GM12878 (cell line): ENCODE results near the gene TRPM3. TPM values are rescaled to one million over a fixed set of nuclear protein-coding genes. Genes with fewer than 3 reads are reported as not detected.

Experiments
- ATAC-seq: fragments of 200-7000 bp; cut with Tn5 transposase; 3 replicates; pipeline ENCODE4 v1.9.1; 2020; ENCODE audit warnings: mild to moderate bottlenecking, moderate library complexity
- BruUV-seq: library from RNA; stranded (reverse); fragments of 400-500 nt; replicated peaks from 2 replicates; lab custom pipeline; 2021; lab: Mats Ljungman, UMichigan
- CTCF ChIA-PET: fragments of 300-600 bp; sonication (Branson Sonifier 250); formaldehyde crosslinking; extraction: SDS; loops from one replicate; lab custom pipeline; 2021; ENCODE audit warnings: inconsistent platforms; lab: Yijun Ruan, JAX
- POLR2A ChIA-PET: fragments of 350-600 bp; formaldehyde crosslinking; extraction: SDS; loops from one replicate; lab custom pipeline; 2021; ENCODE audit warnings: inconsistent platforms; lab: Charles Lee
- RAD21 ChIA-PET: fragments of 300-600 bp; sonication (Branson Sonifier 250); formaldehyde crosslinking; loops from one replicate; lab custom pipeline; 2023; ENCODE audit warnings: antibody characterized with exemption; ENCODE audit not compliant: unreplicated experiment; lab: Charles Lee
- SMC1A ChIA-PET: fragments of 300-600 bp; sonication (Branson Sonifier 250); formaldehyde crosslinking; loops from one replicate; lab custom pipeline; 2023; ENCODE audit not compliant: unreplicated experiment, uncharacterized antibody; lab: Charles Lee
- DNase-seq: peaks from one replicate; pipeline ENCODE4 v3.0.0-alpha.2; 2011; ENCODE audit warnings: low read depth, low spot score
- FAIRE-seq: peaks from 3 replicates; lab custom pipeline; 2011; peaks lifted over from hg19 to GRCh38; lab: Jason Lieb, UNC
- H2AFZ ChIP-seq: 2 replicates; pipeline ENCODE4 v1.6.0; 2011; ENCODE audit warnings: low read depth, low read length, control low read depth; ENCODE audit not compliant: control insufficient read depth
- H3K27ac ChIP-seq: 2 replicates; pipeline ENCODE4 v1.5.1; 2011; ENCODE audit warnings: control low read depth; ENCODE audit not compliant: control insufficient read depth, insufficient read depth
- H3K27me3 ChIP-seq, 2 experiments: replicated peaks in 1 of 2; 2 replicates each; pipeline versions ENCODE4 v1.6.0 to v1.6.1; 2011; ENCODE audit warnings: low read length in 1 of 2; ENCODE audit not compliant: control insufficient read depth in 2 of 2, insufficient read depth in 2 of 2
- H3K36me3 ChIP-seq, 2 experiments: 2 replicates each; pipeline ENCODE4 v1.5.1; 2011; ENCODE audit warnings: low read length in 1 of 2; ENCODE audit not compliant: control insufficient read depth in 2 of 2, insufficient read depth in 2 of 2
- H3K4me1 ChIP-seq: 2 replicates; pipeline ENCODE4 v1.6.1; 2011; ENCODE audit warnings: mild to moderate bottlenecking, low read length, moderate library complexity, mixed read lengths; ENCODE audit not compliant: control insufficient read depth, insufficient read depth
- H3K4me2 ChIP-seq: 2 replicates; pipeline ENCODE4 v1.6.0; 2011; ENCODE audit warnings: control low read depth; ENCODE audit not compliant: control insufficient read depth, insufficient read depth
- H3K4me3 ChIP-seq: fragments of 200-600 bp; sonication (generic); 2 replicates; pipeline ENCODE4 v1.5.1; 2016
- H3K79me2 ChIP-seq: 2 replicates; pipeline ENCODE4 v1.6.0; 2011; ENCODE audit warnings: low read length; ENCODE audit not compliant: control insufficient read depth, insufficient read depth
- H3K9ac ChIP-seq: 2 replicates; pipeline ENCODE4 v1.8.0; 2011; ENCODE audit warnings: low read length, control low read depth, mixed read lengths; ENCODE audit not compliant: control insufficient read depth, insufficient read depth
- H3K9me3 ChIP-seq: replicated peaks from 3 replicates; pipeline ENCODE4 v1.5.1; 2011; ENCODE audit warnings: mild to moderate bottlenecking, low read length; ENCODE audit not compliant: control insufficient read depth, insufficient read depth
- H4K20me1 ChIP-seq: 2 replicates; pipeline ENCODE4 v1.6.0; 2011; ENCODE audit not compliant: control insufficient read depth, insufficient read depth
- BHLHE40 ChIP-seq, 2 experiments: fragments of 450-650 bp in 1 of 2; IDR thresholded peaks; 2 replicates each; pipeline ENCODE4 v1.6.1; 2011 to 2017; ENCODE audit warnings: low read depth in 2 of 2, borderline replicate concordance in 1 of 2, improper control_type of control experiment in 1 of 2, low read length in 1 of 2, mild to moderate bottlenecking in 1 of 2
- CEBPB ChIP-seq, 2 experiments: fragments of 150-350 bp in 1 of 2; IDR thresholded peaks; 2 replicates each; pipeline ENCODE4 v1.6.1; 2012 to 2014; ENCODE audit warnings: low read depth in 2 of 2, low read length in 2 of 2, borderline replicate concordance in 1 of 2, inconsistent platforms in 1 of 2
- CHD2 ChIP-seq: IDR thresholded peaks from 2 replicates; pipeline ENCODE4 v1.6.1; 2011; ENCODE audit warnings: low read depth, low read length, improper control_type of control experiment, borderline replicate concordance
- CREM ChIP-seq: IDR thresholded peaks from 2 replicates; pipeline ENCODE4 v1.6.1; 2014; ENCODE audit warnings: antibody characterized with exemption, low read depth
- EED ChIP-seq: sonication (generic); IDR thresholded peaks from 2 replicates; pipeline ENCODE4 v1.6.1; 2016; ENCODE audit warnings: antibody characterized with exemption, low read depth
- ESRRA ChIP-seq: IDR thresholded peaks from 2 replicates; pipeline ENCODE4 v1.6.1; 2012; ENCODE audit warnings: mild to moderate bottlenecking, low read length, improper control_type of control experiment
- FOXK2 ChIP-seq: fragments of 450-650 bp; IDR thresholded peaks from 2 replicates; pipeline ENCODE4 v1.6.1; 2017; ENCODE audit warnings: mild to moderate bottlenecking, moderate library complexity
- FOXM1 ChIP-seq: IDR thresholded peaks from 2 replicates; pipeline ENCODE4 v1.6.1; 2012; ENCODE audit warnings: low read depth, mild to moderate bottlenecking, inconsistent platforms, low read length, moderate library complexity
- GATAD2B ChIP-seq: fragments of 450-650 bp; conservative IDR thresholded peaks from 2 replicates; pipeline ENCODE4 v1.6.1; 2017; ENCODE audit warnings: low read depth, mild to moderate bottlenecking, moderate library complexity
- HCFC1 ChIP-seq: fragments of 150-350 bp; IDR thresholded peaks from 2 replicates; pipeline ENCODE4 v1.6.1; 2014; ENCODE audit warnings: low read length
- HSF1 ChIP-seq: fragments of 150-350 bp; IDR thresholded peaks from 2 replicates; pipeline ENCODE4 v1.6.1; 2014; ENCODE audit warnings: mild to moderate bottlenecking, low read depth, low read length
- MTA3 ChIP-seq: IDR thresholded peaks from 2 replicates; pipeline ENCODE4 v1.6.1; 2012; ENCODE audit warnings: low read length, inconsistent platforms, borderline replicate concordance
- NFXL1 ChIP-seq: fragments of 450-650 bp; IDR thresholded peaks from 2 replicates; pipeline ENCODE4 v1.6.1; 2017; ENCODE audit warnings: antibody characterized with exemption, mild to moderate bottlenecking, borderline replicate concordance
- POLR2A ChIP-seq: IDR thresholded peaks from 2 replicates; pipeline ENCODE4 v1.6.1; 2011; ENCODE audit warnings: low read depth, mild to moderate bottlenecking, low read length
- RCOR1 ChIP-seq: conservative IDR thresholded peaks from 2 replicates; pipeline ENCODE4 v1.6.1; 2012; ENCODE audit warnings: low read depth, low read length, improper control_type of control experiment
- SMARCA5 ChIP-seq: fragments of 450-650 bp; IDR thresholded peaks from 2 replicates; pipeline ENCODE4 v1.6.1; 2017; ENCODE audit warnings: mild to moderate bottlenecking
- SREBF1 ChIP-seq: IDR thresholded peaks from 2 replicates; pipeline ENCODE4 v1.6.1; 2012; ENCODE audit warnings: mild to moderate bottlenecking, low read length
- SUZ12 ChIP-seq: fragments of 200-600 bp; sonication (generic); IDR thresholded peaks from one replicate; pipeline ENCODE4 v1.6.1; 2018; ENCODE audit warnings: antibody characterized with exemption, mild to moderate bottlenecking; ENCODE audit not compliant: unreplicated experiment
- TBL1XR1 ChIP-seq: IDR thresholded peaks from 2 replicates; pipeline ENCODE4 v1.6.1; 2012; ENCODE audit warnings: low read depth, low read length, improper control_type of control experiment
- YBX1 ChIP-seq: fragments of 450-650 bp; IDR thresholded peaks from 2 replicates; pipeline ENCODE4 v1.6.1; 2016; ENCODE audit warnings: antibody characterized with exemption
- ZNF622 ChIP-seq: fragments of 450-650 bp; IDR thresholded peaks from 2 replicates; pipeline ENCODE4 v1.6.1; 2017; ENCODE audit warnings: mild to moderate bottlenecking, inconsistent platforms
- WGBS: methylation state at CpG from one replicate; pipeline ENCODE4 v1.1.6; 2016; ENCODE audit warnings: low lambda C conversion rate; ENCODE audit not compliant: insufficient replicate concordance, insufficient coverage; ENCODE audit errors: missing lambda C conversion rate; 5-methylcytosine and 5-hydroxymethylcytosine counted together
- in situ Hi-C: fragments of 300-500 bp; cut with MboI; formaldehyde crosslinking; loops from 9 replicates; pipeline ENCODE4 v1.14.3; 2018; ENCODE audit warnings: mixed read lengths
- intact Hi-C: fragments of 100-400 bp; cut with micrococcal nuclease; formaldehyde crosslinking; loops from one replicate; pipeline ENCODE4 v1.14.2; 2022; ENCODE audit not compliant: unreplicated experiment
- polyA plus RNA-seq, 11 experiments: library from polyadenylated mRNA; depleted of rRNA in 4 of 11; unstranded in 6 of 11; stranded (reverse) in 5 of 11; fragments of >200 nt; fragmentation: Nextera tagmentation in 4 of 11; fragmentation: Illumina TruSeq in 1 of 11; extraction: Ambion mirVana in 4 of 11; extraction: Trizol in 1 of 11; gene quantifications; 1 replicate in 1 of 11; 2 replicates in 10 of 11; pipeline versions ENCODE4 v1.2.1 to v1.2.3, GENCODE V29; 2011 to 2016; ENCODE audit warnings: inconsistent platforms in 2 of 11, missing spikeins in 2 of 11, low read depth in 1 of 11
- total RNA-seq, 4 experiments: library from RNA; depleted of rRNA in 3 of 4; stranded (reverse); fragments of >200 nt in 3 of 4; fragmentation: Illumina TruSeq in 1 of 4; extraction: Trizol in 1 of 4; gene quantifications; 2 replicates each; pipeline versions ENCODE4 v1.2.1 to v1.2.3, GENCODE V29; 2013 to 2021

Gene TRPM3
- total and polyA plus RNA-seq, 10 of the 15 experiments (the other 5 are each of a cell fraction or from before 2014, with no cell fraction given): not detected

DNA sequence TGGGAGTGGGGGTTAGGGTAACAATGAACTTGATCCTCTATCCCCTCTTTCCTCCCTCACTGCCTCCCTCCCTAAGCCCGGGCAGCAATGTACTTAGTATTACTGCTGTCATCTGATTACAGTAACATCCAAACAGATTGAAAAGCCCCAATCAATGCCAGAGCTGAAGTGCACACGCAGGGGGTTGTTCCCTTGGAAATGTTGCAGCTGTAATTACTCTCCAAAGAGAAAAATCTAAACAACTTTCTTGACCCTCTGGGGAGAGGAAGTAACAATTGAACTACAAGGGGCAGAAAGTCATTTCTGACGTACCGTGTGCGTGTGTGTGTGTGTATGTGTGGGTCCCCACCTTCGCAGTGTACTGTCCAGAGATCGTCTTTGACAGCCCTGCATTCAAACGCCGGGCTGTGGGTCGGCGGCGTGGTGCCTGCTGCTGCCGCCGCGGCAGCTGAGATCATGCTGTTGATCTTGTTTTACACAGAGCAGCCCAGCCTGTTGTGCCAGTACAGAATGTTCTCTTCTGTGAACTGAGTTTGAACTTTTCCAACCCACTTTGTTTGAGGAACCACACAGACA lies 640.9 kb downstream of the TRPM3 start:
- WGBS: 62% methylated on average over 15 of the region's 15 CpGs
- H2AFZ ChIP-seq: no peak overlapping the region
- H3K4me2 ChIP-seq: no peak overlapping the region

GRCh38 chr9:70479880-70480291 lies 641.5 kb downstream of the TRPM3 start:
- intact Hi-C loops (loop anchor here (5.0 to 10.0 kb wide), 2 partner anchors 55 to 122 kb away; no protein-coding TSS in a partner anchor), in situ Hi-C loops (no loop called here)
- Histone ChIP-seq H3K4me1 (no peaks in the 10 kb centered on the region), H3K27me3 (peaks cover 0 to 4% of the 10 kb centered on the region in 2 experiments; a peak in 1 of 4 replicates), H3K9ac (no peak overlapping the region), H4K20me1 (no peaks in the 10 kb centered on the region), H2AFZ (no peak overlapping the region), H3K4me2 (no peak overlapping the region), H3K9me3 (no peaks in the 10 kb centered on the region), H3K4me3 (no peak overlapping the region), H3K27ac (no peak overlapping the region), H3K36me3 (no peaks in the 10 kb centered on the region), H3K79me2 (no peaks in the 10 kb centered on the region)
- ChIA-PET CTCF (interaction anchor here (1.7 kb wide), 1 partner anchor 59 kb away, joined by 3 read pairs; no protein-coding TSS in a partner anchor), POLR2A (no interaction called here), RAD21 (no interaction called here), SMC1A (interaction anchor here (1.5 kb wide), 1 partner anchor 144 kb away, joined by 3 read pairs; no protein-coding TSS in a partner anchor)
- BruUV-seq: no TSS peak
- WGBS: 16% methylated on average over 5 of the region's 5 CpGs
- FAIRE-seq (no peak), ATAC-seq (no peak), DNase-seq (no peak)
- TF ChIP-seq NFXL1 (no peak), CREM (no peak), HSF1 (no peak), CEBPB (IDR thresholded peaks at IDR 0.05; ENCODE audit: borderline replicate concordance in 1 of 2, low read depth in 2 of 2, low read length in 2 of 2) (no peak), POLR2A (no peak), SMARCA5 (no peak), ZNF622 (no peak), RCOR1 (no peak), SUZ12 (no peak), EED (no peak), GATAD2B (no peak)

More for the DNA sequence above, 640.9 kb downstream of the TRPM3 start:
- FAIRE-seq (no peak), DNase-seq (no peak), ATAC-seq (no peak)
- ChIA-PET SMC1A (interaction anchor here (1.3 kb wide), 1 partner anchor 129 kb away, joined by 3 read pairs; no protein-coding TSS in a partner anchor), POLR2A (no interaction called here), CTCF (interaction anchor here (1.0 kb wide), 1 partner anchor 20 kb away, joined by 3 read pairs; no protein-coding TSS in a partner anchor), RAD21 (no interaction called here)
- Histone ChIP-seq H3K9me3 (no peaks in the 10 kb centered on the region), H3K4me3 (no peak overlapping the region), H3K27ac (no peak overlapping the region), H3K79me2 (no peaks in the 10 kb centered on the region), H3K36me3 (no peaks in the 10 kb centered on the region), H4K20me1 (no peaks in the 10 kb centered on the region), H3K9ac (no peak overlapping the region), H3K4me1 (no peaks in the 10 kb centered on the region), H3K27me3 (peaks cover 0 to 4% of the 10 kb centered on the region in 2 experiments; a peak in 1 of 4 replicates)
- intact Hi-C loops (loop anchor here (5.0 to 10.0 kb wide), 2 partner anchors 56 to 122 kb away; no protein-coding TSS in a partner anchor), in situ Hi-C loops (no loop called here)
- TF ChIP-seq FOXM1: no peak
- TF ChIP-seq CHD2: no peak
- no peak for TF ChIP-seq MTA3
- no peak for TF ChIP-seq FOXK2
- TF ChIP-seq TBL1XR1: no peak
- no peak for TF ChIP-seq YBX1
- TF ChIP-seq BHLHE40 (IDR thresholded peaks at IDR 0.05; ENCODE audit: borderline replicate concordance in 1 of 2, low read depth in 2 of 2, low read length in 1 of 2): no peak
- TF ChIP-seq ESRRA: no peak
- TF ChIP-seq SREBF1: no peak
- no peak for TF ChIP-seq HCFC1
- BruUV-seq: no TSS peak
